HepG2 (cell line): Measurements from ENCODE around the gene TCAP. TPM values are rescaled to one million over a fixed set of nuclear protein-coding genes. Genes with fewer than 3 reads are reported as not detected.

Source experiments
- ASH2L ChIP-seq: fragments of 300-600, 200-600 bp; sonication (generic); IDR thresholded peaks from 2 replicates; pipeline ENCODE4 v1.7.0; 2017; ENCODE audit warnings: low read depth, mild to moderate bottlenecking, moderate library complexity, mixed read lengths, low read length; ENCODE audit not compliant: insufficient read length
- KMT2B ChIP-seq: IDR thresholded peaks from 2 replicates; pipeline ENCODE4 v1.6.1; 2016; ENCODE audit warnings: missing genetic modification reagents, missing compliant biosample characterization
- NKX3-1 ChIP-seq: sonication (generic); formaldehyde crosslinking; IDR thresholded peaks from 2 replicates; pipeline ENCODE4 v1.5.0; 2020; ENCODE audit warnings: missing genetic modification reagents
- ZHX2 ChIP-seq, 2 experiments: sonication (generic) in 1 of 2; formaldehyde crosslinking in 1 of 2; IDR thresholded peaks; 2 replicates each; pipeline versions ENCODE4 v1.6.1 to v1.9.0; 2014 to 2022; ENCODE audit warnings: antibody characterized with exemption in 1 of 2, borderline replicate concordance in 1 of 2, inconsistent platforms in 1 of 2, low read depth in 1 of 2, missing genetic modification reagents in 1 of 2
- ZNF230 ChIP-seq: sonication (generic); formaldehyde crosslinking; IDR thresholded peaks from 2 replicates; pipeline ENCODE4 v1.4.0; 2020; ENCODE audit warnings: mild to moderate bottlenecking, missing genetic modification reagents
- ZNF607 ChIP-seq: sonication (generic); formaldehyde crosslinking; IDR thresholded peaks from 2 replicates; pipeline ENCODE4 v1.5.1; 2020; ENCODE audit warnings: missing genetic modification reagents, mild to moderate bottlenecking, borderline replicate concordance
- ZNF720 ChIP-seq: sonication (generic); formaldehyde crosslinking; IDR thresholded peaks from 2 replicates; pipeline ENCODE4 v1.4.0; 2020; ENCODE audit warnings: missing genetic modification reagents
- polyA plus RNA-seq, 8 experiments: library from polyadenylated mRNA; depleted of rRNA in 3 of 8; stranded (reverse) in 7 of 8; unstranded in 1 of 8; fragments of >200 nt; fragmentation: Illumina TruSeq in 4 of 8; extraction: Trizol in 4 of 8; gene quantifications; 2 replicates each; pipeline versions ENCODE4 v1.2.1 to v1.2.3, GENCODE V29; 2011 to 2016; ENCODE audit warnings: low read depth in 4 of 8, missing spikeins in 1 of 8, mixed read lengths in 1 of 8; ENCODE audit not compliant: insufficient read depth in 1 of 8
- total RNA-seq, 5 experiments: library from RNA; depleted of rRNA; stranded (reverse); fragments of >200 nt; fragmentation: Illumina TruSeq; extraction: Trizol; gene quantifications; 2 replicates each; pipeline ENCODE4 v1.2.3, GENCODE V29; 2016; ENCODE audit warnings: low read depth in 1 of 5
- TF ChIP-seq, protein P1 (sequence below): sonication (generic); formaldehyde crosslinking; IDR thresholded peaks from 2 replicates; pipeline ENCODE4 v1.4.0; 2020; ENCODE audit warnings: mild to moderate bottlenecking, missing genetic modification reagents
- TF ChIP-seq, protein P2 (sequence below): sonication (generic); formaldehyde crosslinking; IDR thresholded peaks from 2 replicates; pipeline ENCODE4 v1.4.0; 2020; ENCODE audit warnings: low read depth, mild to moderate bottlenecking, missing genetic modification reagents

Gene TCAP
- total and polyA plus RNA-seq, 2 of the 13 experiments (the other 11 are each of a cell fraction or from before 2014, with no cell fraction given): 0.24 to 0.65 TPM

GRCh38 chr17:39636927-39637736 is 28.0 kb upstream of the TCAP start, which contains the start of gene STARD3 (continued):
- TF ChIP-seq, protein P1, sequence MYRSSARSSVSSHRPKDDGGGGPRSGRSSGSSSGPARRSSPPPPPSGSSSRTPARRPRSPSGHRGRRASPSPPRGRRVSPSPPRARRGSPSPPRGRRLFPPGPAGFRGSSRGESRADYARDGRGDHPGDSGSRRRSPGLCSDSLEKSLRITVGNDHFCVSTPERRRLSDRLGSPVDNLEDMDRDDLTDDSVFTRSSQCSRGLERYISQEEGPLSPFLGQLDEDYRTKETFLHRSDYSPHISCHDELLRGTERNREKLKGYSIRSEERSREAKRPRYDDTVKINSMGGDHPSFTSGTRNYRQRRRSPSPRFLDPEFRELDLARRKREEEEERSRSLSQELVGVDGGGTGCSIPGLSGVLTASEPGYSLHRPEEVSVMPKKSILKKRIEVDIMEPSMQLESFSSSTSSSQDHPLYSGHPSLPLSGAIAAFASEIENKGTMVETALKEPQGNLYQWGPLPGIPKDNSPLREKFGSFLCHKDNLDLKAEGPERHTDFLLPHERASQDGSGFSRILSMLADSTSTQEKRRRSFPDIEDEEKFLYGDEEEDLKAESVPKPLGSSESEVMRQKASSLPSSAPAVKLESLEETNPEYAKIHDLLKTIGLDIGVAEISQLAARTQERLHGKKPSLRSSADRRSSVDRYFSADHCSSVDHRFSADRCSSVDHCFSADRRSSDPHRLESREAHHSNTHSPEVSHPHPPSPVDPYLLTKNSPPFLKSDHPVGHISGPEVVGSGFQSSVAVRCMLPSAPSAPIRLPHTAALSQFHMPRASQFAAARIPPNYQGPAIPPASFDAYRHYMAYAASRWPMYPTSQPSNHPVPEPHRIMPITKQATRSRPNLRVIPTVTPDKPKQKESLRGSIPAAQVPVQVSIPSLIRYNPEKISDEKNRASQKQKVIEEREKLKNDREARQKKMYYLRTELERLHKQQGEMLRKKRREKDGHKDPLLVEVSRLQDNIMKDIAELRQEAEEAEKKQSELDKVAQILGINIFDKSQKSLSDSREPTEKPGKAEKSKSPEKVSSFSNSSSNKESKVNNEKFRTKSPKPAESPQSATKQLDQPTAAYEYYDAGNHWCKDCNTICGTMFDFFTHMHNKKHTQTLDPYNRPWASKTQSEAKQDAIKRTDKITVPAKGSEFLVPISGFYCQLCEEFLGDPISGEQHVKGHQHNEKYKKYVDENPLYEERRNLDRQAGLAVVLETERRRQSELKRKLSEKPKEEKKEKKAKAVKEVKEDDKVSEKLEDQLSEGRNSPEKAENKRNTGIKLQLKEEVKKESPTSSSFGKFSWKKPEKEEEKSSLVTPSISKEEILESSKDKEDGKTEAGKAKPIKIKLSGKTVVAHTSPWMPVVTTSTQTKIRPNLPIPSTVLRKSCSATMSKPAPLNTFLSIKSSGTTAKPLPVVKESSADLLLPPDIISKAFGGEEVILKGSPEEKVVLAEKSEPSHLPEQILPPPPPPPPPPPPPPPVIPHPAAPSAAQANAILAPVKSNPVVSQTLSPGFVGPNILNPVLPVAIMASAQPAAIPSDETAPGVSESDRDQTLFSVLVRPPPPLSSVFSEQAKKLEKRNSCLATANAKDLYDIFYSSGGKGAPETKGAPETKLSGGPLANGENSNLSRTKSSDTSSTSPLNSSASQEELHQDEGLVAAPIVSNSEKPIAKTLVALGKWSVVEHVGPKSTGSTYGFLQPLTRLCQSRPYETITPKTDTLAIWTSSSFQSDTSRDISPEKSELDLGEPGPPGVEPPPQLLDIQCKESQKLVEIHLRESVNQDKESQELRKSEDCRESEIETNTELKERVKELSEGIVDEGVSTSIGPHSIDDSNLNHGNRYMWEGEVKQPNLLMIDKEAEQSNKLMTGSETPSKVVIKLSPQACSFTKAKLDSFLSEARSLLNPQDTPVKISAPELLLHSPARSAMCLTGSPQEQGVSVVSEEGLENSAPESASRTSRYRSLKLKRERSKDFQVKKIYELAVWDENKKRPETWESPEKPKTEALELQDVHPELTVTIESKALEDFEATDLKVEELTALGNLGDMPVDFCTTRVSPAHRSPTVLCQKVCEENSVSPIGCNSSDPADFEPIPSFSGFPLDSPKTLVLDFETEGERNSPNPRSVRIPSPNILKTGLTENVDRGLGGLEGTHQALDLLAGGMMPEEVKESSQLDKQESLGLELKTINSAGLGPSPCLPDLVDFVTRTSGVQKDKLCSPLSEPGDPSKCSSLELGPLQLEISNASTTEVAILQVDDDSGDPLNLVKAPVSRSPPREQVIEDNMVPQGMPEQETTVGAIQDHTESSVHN (CRISPR knock-in tag): peak; percentile 87
- TF ChIP-seq KMT2B (CRISPR knock-in tag): peak; percentile 88
- TF ChIP-seq ZNF720: no peak
- peak; percentile 32; the same call in 1 of the 2 replicates for TF ChIP-seq NKX3-1 (CRISPR knock-in tag)
- peak; percentile 69; the same call in 1 of the 2 replicates for TF ChIP-seq ZHX2 (IDR thresholded peaks at IDR 0.05; ENCODE audit: low read depth)
- peak; percentile 68; the same call in 1 of the 2 replicates for TF ChIP-seq ZHX2 (CRISPR knock-in tag; IDR thresholded peaks at IDR 0.05; ENCODE audit: borderline replicate concordance)
- peak; percentile 84; the same call in 1 of the 2 replicates for TF ChIP-seq ZNF607 (CRISPR knock-in tag)
- TF ChIP-seq, protein P2, sequence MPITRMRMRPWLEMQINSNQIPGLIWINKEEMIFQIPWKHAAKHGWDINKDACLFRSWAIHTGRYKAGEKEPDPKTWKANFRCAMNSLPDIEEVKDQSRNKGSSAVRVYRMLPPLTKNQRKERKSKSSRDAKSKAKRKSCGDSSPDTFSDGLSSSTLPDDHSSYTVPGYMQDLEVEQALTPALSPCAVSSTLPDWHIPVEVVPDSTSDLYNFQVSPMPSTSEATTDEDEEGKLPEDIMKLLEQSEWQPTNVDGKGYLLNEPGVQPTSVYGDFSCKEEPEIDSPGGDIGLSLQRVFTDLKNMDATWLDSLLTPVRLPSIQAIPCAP: 0 out of 2 replicates have a peak, but pooled peaks have one; percentile 56
- peak; percentile 97 for TF ChIP-seq ASH2L
- no peak; the same call in 1 of the 2 replicates for TF ChIP-seq ZNF230
